ENCODE data around the gene NEB. TPM values are rescaled to one million over a fixed set of nuclear protein-coding genes. Genes with fewer than 3 reads are reported as not detected.

Gene NEB
- total RNA-seq, 1 donor from 2014 or later, result 2,139 TPM

DNA sequence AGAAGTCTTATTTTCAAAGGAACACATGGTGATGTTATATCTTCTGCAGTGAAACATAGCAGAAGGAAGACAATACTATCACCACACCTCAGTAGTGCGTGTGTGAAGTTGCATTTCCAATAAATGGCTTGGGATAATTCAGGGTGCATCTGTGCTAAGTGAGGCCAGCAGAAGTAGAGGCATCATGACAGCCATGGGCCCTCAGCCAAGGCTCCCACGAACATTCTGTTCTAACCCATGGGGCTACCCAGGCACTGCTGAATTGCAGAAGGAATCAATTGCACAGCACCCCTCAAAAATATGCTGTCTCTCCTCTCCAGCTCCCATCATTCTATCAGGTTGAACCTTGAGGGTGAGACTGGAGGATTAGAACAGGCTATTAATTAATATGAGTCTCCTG, 185.1 kb downstream of the NEB start:
- no peak for DNase-seq

DNA sequence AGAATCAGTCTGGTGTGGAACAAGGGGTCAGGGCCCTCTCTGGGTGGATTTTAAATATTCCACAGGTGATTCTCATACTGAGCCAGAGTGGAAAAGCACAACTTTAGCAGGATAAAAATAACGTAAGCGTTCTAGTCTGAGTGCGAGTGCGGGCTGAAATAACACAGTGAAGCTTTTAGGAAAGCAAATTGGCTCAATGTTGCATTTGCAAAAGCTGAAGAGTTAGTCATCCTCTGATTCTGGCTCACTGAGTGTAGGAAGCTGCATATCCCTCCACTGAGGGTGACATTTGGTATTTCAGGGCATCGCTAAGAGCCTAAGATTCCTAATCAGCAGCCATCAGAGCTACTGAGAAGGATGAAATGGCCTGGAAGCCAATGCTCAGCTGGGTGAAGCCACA, 189.8 kb downstream of the NEB start:
- no peak for DNase-seq

DNA sequence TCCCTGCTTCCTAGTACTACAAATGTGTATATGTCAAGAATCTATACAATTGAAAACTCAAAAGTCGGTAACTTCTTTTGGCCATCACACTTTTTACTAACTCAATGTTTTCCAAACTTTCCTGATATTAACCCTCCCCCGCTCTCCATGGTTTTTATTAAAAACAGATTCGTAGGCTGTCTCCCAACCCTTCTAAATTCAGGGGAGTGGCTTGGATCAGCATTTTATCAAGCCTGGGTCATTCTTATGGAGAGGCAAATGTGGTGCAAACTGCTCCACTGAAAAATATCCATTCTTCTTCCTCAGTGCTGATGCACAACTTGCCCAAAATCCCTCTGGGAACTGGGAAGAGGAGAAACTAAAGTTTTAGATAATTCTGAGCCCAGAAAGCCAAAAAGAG, 190.4 kb downstream of the NEB start:
- DNase-seq, result no peak

DNA sequence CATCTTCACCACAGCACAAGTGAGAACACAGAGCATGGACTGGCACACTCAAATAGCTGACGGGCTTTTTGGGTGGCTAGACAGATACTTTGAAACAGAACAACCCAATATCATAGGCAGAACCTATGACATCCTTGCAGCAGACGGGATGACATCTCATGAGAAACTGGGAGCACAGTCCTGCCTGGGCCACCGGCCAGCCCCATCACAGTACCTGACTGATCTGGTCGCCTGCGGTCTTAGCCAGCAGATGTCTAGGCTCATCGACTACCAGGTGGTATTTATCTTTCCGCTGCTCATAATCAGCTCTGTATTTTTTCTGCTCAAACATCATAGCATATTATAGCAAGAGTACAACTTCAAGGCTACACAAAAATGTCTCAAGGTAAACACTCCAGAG, 200.3 kb downstream of the NEB start:
- DNase-seq, result no peak

DNA sequence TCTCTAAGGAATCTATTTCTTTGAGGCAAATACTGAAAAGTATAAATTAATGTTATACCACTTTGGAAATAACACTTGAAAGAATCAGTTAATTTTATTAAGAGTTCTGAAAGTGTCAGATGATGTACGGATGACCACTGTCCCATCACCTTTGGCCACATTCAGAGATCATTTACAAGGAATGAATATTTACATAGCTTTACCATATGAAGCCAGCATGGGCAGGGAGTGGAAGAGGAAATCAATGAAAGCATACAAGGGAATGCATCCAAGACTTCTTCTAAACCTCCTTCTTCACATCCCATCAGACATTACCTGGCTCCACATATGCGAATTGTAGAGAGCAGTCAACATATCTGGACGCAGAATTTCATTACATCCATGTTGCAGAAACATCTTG, 201.1 kb downstream of the NEB start:
- DNase-seq, result no peak

DNA sequence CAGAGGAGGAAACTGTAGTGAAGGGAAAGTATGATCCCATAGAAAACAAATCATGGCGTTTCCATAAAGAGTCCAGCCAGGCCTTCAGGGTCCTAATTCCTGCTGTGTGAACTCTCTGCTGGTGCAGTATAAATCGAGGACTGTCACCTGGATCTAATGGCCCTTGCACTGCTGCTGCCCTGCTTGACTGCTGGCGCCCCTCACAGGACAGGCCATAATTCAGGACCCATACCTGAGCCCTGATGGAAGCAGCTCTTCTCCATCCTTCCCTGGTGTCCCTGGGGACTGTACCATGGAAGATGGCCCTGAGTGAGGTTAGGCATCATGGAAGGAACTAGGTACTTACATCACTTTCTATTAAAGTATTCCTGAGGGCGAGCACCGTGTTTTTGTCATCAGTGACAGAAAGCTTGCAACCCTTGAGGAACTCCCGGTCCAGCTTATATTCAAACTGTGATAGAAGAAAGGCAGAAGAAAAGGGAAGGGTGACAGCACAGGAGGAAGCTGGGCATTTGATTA, 207.6 kb downstream of the NEB start:
- no peak for DNase-seq

DNA sequence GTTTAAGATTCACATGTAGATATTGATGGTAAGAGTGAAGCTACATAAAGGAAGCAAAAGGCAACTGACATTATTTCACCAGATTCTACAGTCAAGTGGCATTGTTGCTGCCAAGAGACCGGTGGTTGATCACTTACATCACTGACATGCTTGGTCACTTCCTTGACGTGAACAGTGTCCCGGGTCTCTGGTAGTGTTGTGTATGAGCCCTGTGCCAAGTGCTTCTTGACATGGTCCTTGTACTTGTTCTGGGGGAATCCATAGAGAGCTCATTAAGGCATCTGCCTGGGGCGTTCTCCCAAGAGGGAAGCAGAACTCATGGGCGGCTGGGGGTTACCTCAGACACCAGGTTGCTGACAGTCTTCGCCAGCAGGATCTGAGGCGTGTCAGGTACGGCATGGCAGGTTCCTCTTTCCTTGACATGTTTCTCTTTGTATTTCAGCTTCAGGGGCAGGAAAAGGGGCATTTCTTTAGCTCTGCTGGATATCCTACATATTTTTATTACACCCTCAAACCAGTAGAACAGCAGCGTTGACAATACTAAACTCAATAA, 208.4 kb downstream of the NEB start:
- no peak for DNase-seq

DNA sequence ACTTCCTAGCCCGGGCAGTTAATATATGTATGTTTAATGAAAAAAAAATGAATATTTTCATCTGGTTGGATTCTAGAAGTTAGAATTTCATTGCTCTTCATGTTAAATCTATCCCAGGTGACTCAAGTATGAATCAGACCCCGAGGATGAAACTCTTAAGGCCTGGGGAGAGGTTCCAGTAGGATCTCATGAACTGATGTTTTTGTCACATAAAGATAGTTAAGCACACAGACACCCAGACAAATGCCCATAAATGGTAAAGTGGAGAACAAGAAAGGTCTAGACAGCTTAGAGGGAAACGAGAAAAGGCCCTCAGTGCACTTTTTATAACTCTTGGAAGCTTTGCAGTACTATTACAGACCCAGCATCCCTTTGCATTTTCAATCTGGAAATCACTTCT, 210.4 kb downstream of the NEB start:
- DNase-seq, result no peak

DNA sequence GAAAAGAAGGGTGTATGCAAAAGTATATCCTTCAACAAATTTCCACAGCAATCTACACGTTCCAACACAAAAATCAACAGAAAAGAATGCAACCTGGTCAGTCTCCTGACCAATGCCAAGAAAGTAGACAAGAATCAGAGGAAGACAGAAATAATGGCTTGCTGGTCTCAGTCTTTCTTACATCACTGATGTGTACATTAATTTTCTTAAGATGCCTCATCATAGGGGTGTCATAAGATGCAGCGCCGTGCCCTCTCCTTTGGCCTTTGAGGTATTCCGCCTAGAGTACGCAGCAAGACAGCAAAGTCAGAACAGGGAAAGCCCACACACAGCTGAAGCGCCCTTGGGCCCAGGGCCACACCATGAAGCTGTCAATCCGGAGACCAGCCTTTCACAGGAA, 211.7 kb downstream of the NEB start:
- DNase-seq, result no peak

DNA sequence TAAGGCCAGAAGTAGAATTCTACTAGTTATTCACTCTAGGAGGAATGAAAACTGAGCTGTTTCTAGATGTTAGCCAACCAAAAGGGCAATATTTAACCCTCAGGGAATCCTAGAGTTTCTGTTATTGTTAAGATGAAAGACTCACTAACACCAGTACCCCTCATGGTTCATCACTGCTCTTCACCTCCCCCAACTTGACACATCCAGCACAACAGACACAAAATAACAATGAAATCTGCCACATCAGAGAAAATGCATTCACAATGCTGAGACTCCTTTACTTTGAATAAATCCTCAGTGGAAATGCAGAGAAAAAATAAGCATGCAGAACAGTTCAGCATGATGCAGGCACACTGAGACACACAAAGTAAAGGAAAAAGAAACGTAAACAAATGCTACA, 213.3 kb downstream of the NEB start:
- DNase-seq, result no peak

DNA sequence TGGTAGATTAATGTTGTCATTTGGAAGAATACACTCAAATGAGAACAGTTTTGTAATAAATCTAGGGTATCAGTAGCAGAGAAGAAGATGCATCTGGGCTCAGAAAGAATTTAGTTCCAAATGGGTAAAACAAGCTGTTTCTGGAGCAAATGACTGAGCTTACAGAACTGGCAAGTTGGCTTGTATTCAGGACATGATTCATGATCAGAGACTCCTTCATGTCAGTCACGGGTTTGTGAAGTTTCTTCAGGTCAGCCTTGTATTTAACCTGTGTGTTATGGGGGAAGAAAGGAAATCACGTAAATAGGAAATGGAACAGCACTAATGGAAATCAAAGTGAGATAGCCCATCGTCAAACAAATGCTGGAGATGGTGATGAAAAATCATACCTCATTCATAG, 215.5 kb downstream of the NEB start:
- no peak for DNase-seq

DNA sequence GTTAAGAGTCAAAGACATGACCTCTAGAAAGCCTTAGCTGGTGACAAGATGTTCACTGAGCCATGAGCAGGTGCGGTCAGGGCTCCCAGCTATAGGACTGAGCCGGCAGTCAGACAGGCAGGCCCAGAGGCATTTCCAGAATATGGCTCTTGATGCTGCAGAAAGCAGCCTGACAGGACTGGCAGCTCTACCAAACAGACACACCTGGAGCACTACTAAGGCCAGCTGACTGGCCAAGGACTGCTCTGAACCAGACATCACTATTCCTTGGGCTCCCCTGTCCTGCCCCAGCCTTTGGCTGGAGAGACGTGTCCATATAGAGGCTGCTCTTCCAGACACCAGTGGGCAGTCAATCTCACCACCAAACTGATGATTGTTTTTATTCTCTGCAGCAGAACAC, 225.8 kb downstream of the NEB start:
- DNase-seq, result no peak

DNA sequence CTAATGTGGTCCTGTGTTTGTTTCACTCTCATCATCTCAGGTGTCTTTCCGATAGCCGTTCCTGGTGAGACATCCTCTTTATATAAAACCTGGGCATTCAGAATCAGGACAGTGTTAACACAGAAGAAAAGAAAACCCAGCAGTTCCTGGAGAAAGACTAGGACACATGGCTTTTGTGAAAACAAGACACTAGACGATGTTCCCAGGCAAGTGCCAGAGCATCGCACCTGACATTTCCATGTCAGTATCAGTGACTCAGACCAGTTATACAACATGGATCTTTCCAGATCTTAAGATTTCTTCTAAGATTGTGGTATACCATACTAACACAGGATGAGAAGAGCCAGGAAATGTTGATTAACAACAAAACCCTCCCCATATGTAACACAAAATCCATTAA, 228.1 kb downstream of the NEB start:
- DNase-seq, result no peak

DNA sequence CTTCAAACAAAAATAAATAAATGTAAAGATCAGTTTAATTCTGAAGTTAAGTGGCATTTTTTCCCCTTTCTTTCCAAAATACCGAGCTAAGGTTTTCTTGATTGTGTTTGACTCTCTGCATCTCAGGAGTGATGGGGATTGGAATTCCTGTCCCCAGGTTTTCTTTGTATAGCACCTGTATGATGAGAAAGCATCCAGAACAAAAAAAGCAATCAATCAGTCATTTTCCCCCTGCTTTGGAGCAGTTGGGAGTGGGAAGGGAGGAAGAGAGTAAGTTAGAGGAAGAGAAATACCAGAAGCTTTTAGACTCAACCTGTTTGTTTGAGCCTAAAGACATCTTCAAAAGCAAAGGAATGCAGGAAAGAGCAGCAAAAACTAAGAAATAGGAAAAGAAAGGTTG, 236.1 kb downstream of the NEB start:
- DNase-seq, result no peak

DNA sequence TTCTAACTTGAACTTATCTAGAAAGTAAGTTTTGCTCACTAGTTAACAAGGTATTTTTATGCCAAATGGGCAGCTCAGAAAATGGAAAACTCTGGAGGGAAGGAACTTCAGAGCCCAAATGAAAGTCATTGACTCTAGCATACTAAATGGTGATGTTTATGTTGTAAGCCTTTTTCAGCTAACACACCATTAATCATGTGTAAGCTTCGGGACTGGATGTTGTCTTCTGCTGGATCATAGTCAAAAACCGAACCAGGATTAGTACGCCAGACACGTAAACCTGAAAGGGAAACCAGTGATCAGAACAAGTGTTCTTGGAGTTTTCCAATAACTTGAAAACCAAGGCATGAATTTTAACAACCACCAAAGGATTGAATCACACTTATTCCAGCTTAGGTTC, 242.8 kb downstream of the NEB start:
- no peak for DNase-seq

DNA sequence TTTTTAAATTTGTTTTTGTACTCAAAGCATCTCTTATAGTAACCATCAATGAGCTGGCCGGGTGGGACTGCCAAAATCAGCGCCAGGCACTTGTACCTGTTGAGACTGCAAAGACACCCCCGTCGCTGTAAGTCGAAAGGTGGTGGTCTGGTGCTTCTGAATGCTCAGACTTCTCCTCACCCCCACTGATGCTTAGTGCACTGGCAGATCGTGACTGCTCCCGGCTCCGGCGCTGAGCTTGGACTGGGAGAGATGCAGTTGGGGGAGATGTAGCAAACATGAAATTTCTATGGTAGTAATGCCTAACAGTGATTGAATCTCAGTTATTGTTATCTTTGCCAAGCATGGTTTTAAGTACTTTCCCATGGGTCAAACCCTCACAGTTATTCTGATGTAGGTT, 244.0 kb downstream of the NEB start:
- no peak for DNase-seq

DNA sequence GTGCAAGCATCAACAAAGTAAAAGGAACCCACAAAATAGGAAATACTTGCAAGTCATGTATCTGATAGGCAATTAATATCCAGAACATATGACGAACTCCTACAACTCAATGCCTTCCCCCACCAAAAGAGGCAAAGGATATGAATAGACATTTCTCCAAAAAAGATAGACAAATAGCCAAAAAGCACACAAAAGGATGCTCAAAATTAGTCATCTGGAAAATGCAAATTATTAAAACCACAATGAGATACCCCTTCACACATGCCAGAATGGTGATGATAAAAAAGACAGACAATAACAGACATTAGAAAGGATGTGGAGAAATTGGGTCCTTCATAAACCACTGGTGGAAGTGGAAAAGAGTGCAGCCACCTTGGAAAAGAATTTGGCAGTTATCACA, 248.2 kb downstream of the NEB start:
- DNase-seq, result no peak

DNA sequence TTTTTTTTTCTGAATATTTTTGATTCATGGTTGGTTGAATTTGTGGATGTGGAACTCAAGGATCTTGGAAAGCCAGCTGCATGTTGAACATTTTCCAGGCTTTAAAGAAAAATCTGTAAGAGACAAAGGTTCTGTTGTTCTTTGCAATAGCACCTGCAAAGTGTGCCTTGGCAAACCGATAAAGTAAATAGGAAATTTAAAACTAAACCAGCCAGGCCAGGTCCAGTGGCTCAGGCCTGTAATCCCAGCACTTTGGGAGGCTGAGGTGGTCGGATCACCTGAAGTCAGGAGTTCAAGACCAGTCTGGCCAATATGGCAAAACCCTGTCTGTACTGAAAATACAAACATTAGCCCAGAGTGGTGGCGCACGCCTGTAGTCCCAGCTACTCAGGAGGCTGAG, 250.2 kb downstream of the NEB start:
- no peak for DNase-seq

DNA sequence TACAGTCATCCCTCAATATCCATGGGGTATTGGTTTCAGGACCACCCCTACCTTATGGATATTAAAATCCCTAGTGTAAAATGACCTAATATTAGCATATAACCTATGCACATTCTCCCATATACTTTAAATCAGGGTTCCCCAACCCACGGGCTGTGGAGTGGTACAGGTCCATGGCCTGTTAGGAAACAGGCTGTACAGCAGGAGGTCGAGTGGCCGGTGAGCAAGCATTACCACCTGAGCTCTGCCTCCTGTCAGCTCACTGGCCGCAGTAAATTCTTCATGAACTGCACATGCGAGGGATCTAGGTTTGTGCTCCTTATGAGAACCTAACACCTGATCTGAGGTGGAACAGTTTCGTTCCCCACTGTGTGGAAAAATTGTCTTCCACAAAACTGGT, 250.7 kb downstream of the NEB start:
- no peak for DNase-seq

DNA sequence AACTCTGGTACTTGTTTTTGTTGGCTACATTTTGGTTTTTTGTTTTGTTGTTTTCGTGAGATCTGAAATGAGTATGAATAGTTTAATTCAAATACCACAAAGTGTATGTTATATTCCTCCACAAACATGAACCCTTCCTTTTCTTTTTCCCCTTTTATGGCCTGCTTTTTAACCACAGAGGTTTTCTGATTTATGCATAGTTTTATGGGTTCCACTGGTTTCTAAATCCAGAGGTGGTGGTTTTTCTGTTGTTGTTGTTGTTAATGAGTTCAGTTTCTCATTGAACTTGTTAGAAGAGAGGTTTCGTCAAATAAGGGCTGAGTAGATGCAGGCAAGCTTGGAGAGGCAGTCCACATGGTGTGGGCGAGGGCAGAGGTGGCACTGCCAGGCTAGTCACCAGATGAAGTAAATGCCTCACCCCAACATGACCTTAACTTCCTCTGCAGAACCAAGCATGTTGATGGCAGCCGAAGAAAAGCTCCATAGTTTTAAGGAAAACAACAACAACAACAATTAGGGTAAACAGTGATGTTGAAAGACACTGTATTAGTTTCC, 252.0 kb downstream of the NEB start:
- no peak for DNase-seq

DNA sequence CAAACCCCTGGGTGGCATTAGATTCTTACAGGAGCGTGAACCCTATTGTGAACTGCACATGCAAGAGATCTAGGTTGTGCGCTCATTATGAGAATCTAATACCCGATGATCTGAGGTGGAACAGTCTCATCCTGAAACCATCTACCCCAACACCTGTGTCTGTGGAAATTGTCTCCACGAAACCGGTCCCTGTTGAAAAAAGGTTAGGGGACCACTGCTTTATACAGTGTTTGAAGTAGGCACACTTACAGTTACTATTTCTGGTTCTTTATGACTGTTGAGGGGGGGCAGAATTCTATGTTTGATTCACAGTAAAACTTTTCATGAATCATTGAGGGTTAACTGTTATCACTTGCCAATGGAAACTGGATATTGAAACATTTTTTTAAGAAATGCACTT, 252.5 kb downstream of the NEB start:
- DNase-seq, result no peak

DNA sequence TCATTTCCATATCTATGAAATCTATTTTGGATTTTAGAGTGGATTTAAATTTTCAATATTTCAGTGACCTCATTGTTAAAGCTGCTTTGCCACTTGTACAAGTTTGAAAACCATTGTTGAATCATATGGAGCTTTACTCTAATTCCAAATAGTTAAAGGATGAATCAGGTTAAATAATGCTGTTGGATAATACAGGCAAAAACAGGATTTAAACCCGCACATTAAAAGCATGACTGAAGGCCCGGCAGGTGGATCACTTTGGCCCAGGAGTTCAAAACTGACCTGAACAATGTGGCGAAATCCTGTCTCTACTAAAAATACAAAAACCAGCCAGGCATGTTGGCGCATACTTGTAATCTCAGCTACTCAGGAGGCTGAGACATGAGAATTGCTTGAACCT, 256.3 kb downstream of the NEB start:
- DNase-seq, result no peak

DNA sequence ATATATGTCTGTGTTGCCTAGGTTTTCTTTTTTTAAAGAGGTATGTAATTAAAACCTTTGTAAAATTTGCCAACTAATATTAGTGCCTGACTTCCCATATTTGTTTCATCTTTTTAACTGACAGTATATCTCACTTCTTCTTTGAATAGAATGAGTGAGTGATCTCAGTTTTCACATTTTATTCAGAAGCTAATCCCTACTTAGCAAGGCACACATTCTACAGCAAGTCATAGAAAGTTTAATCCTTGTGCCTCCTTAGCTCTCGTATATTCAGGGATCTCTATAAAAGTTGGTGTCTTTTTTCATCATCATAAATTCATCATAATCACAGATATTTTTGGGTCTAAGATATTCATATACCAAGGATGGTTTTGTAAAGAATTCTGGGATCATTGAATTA, 258.0 kb downstream of the NEB start:
- no peak for DNase-seq

DNA sequence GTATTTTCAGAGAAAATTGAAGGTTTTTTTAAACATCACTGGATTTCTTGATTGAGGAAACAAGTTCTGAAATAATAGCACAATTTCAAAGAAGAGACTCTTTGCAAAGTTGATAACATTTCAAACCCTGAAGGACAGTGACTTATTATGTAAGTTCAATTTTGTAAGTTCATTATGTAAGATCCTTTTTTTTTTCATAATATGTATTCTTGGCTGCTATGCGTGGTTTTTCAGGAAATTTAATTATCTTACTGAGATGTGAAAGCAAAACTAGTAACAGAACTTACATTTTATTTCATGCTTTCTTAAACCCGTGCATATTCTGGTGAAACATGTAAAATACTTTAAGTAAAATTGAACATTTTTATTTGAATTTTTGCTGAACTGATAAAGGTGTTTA, 259.2 kb downstream of the NEB start:
- DNase-seq, result no peak

DNA sequence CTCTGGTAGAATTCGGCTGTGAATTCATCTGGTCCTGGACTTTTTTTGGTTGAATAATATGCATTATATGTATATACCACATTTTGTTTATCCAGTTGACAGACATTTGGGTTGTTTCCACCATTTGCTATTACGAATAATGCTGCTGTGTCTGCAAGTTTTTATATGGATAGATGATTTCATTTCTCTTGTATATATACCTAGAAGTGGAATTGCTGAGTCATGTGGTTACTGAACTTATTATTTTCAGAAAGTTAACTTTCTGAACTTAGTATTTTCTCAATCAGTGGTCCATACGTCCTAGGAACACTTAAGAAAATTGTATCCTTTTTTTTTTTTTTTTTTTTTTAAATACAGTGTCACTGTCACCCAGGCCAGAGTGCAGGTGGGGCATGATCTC, 261.3 kb downstream of the NEB start:
- no peak for DNase-seq

Measured in tongue (tissue), 2 donors.